Pancreas (tissue), 10 donors: Measurements from ENCODE around the gene TRIP4. TPM values are rescaled to one million over a fixed set of nuclear protein-coding genes. Genes with fewer than 3 reads are reported as not detected.

Experiments
- ATAC-seq, 4 donors: fragments of 200-7000 bp; cut with Tn5 transposase; one replicate each; pipeline versions ENCODE4 v1.8.0 to v1.9.1; 2020; ENCODE audit warnings: mild to moderate bottlenecking in 4 of 4, moderate library complexity in 4 of 4
- DNase-seq, 6 donors: peaks; one replicate each; pipeline ENCODE4 v3.0.0-alpha.2; 2020
- FAIRE-seq: peaks from 2 replicates; lab custom pipeline; 2012; peaks lifted over from hg19 to GRCh38; lab: Jason Lieb, UNC
- H3K27ac ChIP-seq, 4 donors: fragments of 200-600 bp; sonication (generic); 1 replicate in 3 of 4; 2 replicates in 1 of 4; pipeline versions ENCODE4 v1.5.0 to v1.8.0; 2020
- H3K27me3 ChIP-seq, 4 donors: fragments of 200-600 bp; one replicate each; pipeline ENCODE4 v1.8.0; 2021
- H3K36me3 ChIP-seq, 3 donors: fragments of 200-600 bp; sonication (generic) in 1 of 3; one replicate each; pipeline versions ENCODE4 v1.5.0 to v1.8.0; 2020 to 2021
- H3K4me1 ChIP-seq, 3 donors: fragments of 200-600 bp; one replicate each; pipeline ENCODE4 v1.8.0; 2021
- H3K4me3 ChIP-seq, 4 donors: fragments of 200-600 bp; sonication (generic) in 2 of 4; one replicate each; pipeline versions ENCODE4 v1.5.0 to v1.8.0; 2020 to 2021
- H3K9me3 ChIP-seq, 4 donors: fragments of 200-600 bp; one replicate each; pipeline ENCODE4 v1.8.0; 2021
- WGBS, 2 donors: extraction: QIAGEN DNeasy Blood & Tissue Kit; methylation state at CpG; one replicate each; pipeline ENCODE4 v1.1.7; 2013; 5-methylcytosine and 5-hydroxymethylcytosine counted together
- intact Hi-C, 3 donors: fragments of 100-400 bp; cut with DNase I; formaldehyde crosslinking; loops; one replicate each; pipeline versions ENCODE4 v1.11.1 to v1.14.2; 2022
- polyA plus RNA-seq, 2 donors: library from polyadenylated mRNA; stranded (reverse); fragments of 200-250 nt; gene quantifications; one replicate each; pipeline ENCODE4 v1.2.3, GENCODE V29; 2013
- total RNA-seq, 6 donors: library from RNA; stranded (reverse); fragmentation: NEBNext Ultra II Directional in 4 of 6; extraction: Animal tissue kit (Norgen Biotek cat#: 25700) in 4 of 6; gene quantifications; one replicate each; pipeline versions ENCODE4 v1.2.1 to v1.2.4, GENCODE V29; 2021 to 2023
- TF ChIP-seq, protein P1 (sequence below), 4 donors: fragments of 200-600 bp; sonication (generic) in 3 of 4; IDR thresholded peaks; one replicate each; pipeline versions ENCODE4 v1.5.0 to v1.8.0; 2021; ENCODE audit warnings: antibody characterized with exemption in 4 of 4
- donor health status: healthy with polysubstance abuse.
- donor health status: DM: no; HTN: no; CAD: no; lungs with moderate emphysema.
- donor health status: DM: no; HTN: no; CAD: no.
- donor health status: control.
- donor health status: control.
- donor health status: Bipolar disorder and iron deficiency.
- donor health status: DM: yes; HTN: yes; CAD: no.
- donor health status: DM: no; HTN: no; CAD: no.
- donor health status: DM: no; HTN: no; CAD: no.
- donor health status: DM: yes; HTN: yes; CAD: no.

TRIP4 gene
- total and polyA plus RNA-seq, 8 donors = 9.1 to 17.5 (median 11.6) TPM

GRCh38 chr15:64462492-64462891, 74.9 kb downstream of the TRIP4 start:
- H3K27ac ChIP-seq = no peak overlapping the region
- H3K36me3 ChIP-seq = no peaks in the 10 kb centered on the region
- no peak for FAIRE-seq
- no peaks in the 10 kb centered on the region for H3K9me3 ChIP-seq
- TF ChIP-seq, protein P1, sequence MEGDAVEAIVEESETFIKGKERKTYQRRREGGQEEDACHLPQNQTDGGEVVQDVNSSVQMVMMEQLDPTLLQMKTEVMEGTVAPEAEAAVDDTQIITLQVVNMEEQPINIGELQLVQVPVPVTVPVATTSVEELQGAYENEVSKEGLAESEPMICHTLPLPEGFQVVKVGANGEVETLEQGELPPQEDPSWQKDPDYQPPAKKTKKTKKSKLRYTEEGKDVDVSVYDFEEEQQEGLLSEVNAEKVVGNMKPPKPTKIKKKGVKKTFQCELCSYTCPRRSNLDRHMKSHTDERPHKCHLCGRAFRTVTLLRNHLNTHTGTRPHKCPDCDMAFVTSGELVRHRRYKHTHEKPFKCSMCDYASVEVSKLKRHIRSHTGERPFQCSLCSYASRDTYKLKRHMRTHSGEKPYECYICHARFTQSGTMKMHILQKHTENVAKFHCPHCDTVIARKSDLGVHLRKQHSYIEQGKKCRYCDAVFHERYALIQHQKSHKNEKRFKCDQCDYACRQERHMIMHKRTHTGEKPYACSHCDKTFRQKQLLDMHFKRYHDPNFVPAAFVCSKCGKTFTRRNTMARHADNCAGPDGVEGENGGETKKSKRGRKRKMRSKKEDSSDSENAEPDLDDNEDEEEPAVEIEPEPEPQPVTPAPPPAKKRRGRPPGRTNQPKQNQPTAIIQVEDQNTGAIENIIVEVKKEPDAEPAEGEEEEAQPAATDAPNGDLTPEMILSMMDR (IDR thresholded peaks at IDR 0.05) = no peak
- intact Hi-C loops = no loop called here
- ATAC-seq = no peak
- no peak overlapping the region for H3K4me3 ChIP-seq
- peaks cover 21 to 40% (median 22%) of the 10 kb centered on the region in 3 donors for H3K4me1 ChIP-seq
- H3K27me3 ChIP-seq = no peaks in the 10 kb centered on the region
- no peak for DNase-seq

- DNase-seq = no peak
- Histone ChIP-seq H3K27ac (no peak overlapping the region), H3K9me3 (no peaks in the 10 kb centered on the region), H3K4me1 (peaks cover 21 to 40% (median 22%) of the 10 kb centered on the region in 3 donors), H3K4me3 (no peak overlapping the region), H3K36me3 (no peaks in the 10 kb centered on the region), H3K27me3 (no peaks in the 10 kb centered on the region)
- intact Hi-C loops = no loop called here
- ATAC-seq = no peak
- TF ChIP-seq, protein P1 (IDR thresholded peaks at IDR 0.05) = no peak
- FAIRE-seq = no peak
- 36 to 43% methylated on average over 3 of the region's 3 CpGs for WGBS, 2 donors
Observed at GRCh38 chr15:64464276-64465005, 76.8 kb downstream of the TRIP4 start.

DNA sequence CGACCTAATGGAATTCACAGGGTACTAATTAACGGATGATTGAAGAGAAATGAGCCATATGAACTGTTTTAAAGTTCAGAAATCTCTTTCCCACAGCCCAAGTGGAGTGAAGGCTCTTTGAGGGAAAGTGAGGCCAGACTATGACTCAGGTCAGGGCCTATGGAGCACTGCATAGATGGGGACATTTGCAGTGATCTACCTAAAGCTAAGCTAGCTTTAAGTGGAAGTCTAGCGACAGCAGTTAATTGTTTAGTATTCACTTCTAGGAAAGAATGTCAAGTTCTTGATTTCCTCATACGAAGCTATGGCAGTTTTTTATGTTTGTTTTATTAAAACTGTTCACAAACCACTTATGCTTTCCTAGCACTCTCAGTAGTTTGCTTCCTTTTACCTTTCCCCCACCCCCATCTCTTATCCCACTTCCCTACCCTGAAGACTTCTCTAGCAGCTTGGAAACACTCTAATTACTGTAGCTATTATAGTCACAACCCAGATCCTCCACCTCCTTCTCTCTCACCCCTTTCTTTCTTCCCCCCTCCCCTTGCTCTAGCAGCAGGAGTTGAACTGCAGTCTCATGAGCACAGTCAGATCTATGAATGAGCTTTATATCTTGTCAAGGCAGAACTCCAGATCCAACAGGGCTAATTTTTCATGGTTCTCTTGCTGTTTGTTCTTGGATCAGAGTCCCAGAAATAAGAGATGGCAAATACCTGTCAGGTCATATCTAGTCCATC, 78.9 kb downstream of the TRIP4 start:
- Histone ChIP-seq H3K4me1 (peaks cover 21 to 32% (median 21%) of the 10 kb centered on the region in 3 donors), H3K27me3 (no peaks in the 10 kb centered on the region), H3K4me3 (no peak overlapping the region), H3K27ac (no peak overlapping the region), H3K9me3 (no peaks in the 10 kb centered on the region), H3K36me3 (no peaks in the 10 kb centered on the region)
- 63 to 66% methylated on average over 4 of the region's 4 CpGs for WGBS, 2 donors
- intact Hi-C loops = no loop called here
- ATAC-seq (no peak), DNase-seq (no peak), FAIRE-seq (no peak)
- TF ChIP-seq, protein P1 (IDR thresholded peaks at IDR 0.05) = no peak

- no peaks in the 10 kb centered on the region for H3K36me3 ChIP-seq
- no peak overlapping the region for H3K27ac ChIP-seq
- 95 to 96% methylated on average over 4 of the region's 4 CpGs for WGBS, 2 donors
- ATAC-seq (no peak), FAIRE-seq (no peak), DNase-seq (no peak)
- TF ChIP-seq, protein P1 (IDR thresholded peaks at IDR 0.05) = no peak
- intact Hi-C loops = no loop called here
- H3K4me3 ChIP-seq = no peak overlapping the region
- no peaks in the 10 kb centered on the region for H3K27me3 ChIP-seq
- H3K9me3 ChIP-seq = no peaks in the 10 kb centered on the region
- H3K4me1 ChIP-seq = no peaks in the 10 kb centered on the region
Observed at GRCh38 chr15:64472161-64472560, 84.5 kb downstream of the TRIP4 start.

GRCh38 chr15:64474846-64475245, 87.2 kb downstream of the TRIP4 start:
- no peaks in the 10 kb centered on the region for H3K36me3 ChIP-seq
- DNase-seq (no peak), ATAC-seq (no peak), FAIRE-seq (no peak)
- intact Hi-C loops = no loop called here
- 72 to 81% methylated on average over 2 of the region's 2 CpGs for WGBS, 2 donors
- no peak overlapping the region for H3K27ac ChIP-seq
- no peak overlapping the region for H3K4me3 ChIP-seq
- H3K9me3 ChIP-seq = no peaks in the 10 kb centered on the region
- TF ChIP-seq, protein P1 (IDR thresholded peaks at IDR 0.05) = no peak
- no peaks in the 10 kb centered on the region for H3K4me1 ChIP-seq
- H3K27me3 ChIP-seq = no peaks in the 10 kb centered on the region
